Stomach (tissue), 9 donors: ENCODE data around the gene TCHH. TPM values are rescaled to one million over a fixed set of nuclear protein-coding genes. Genes with fewer than 3 reads are reported as not detected.

Source experiments
- DNase-seq, 2 donors: peaks; one replicate each; pipeline versions ENCODE4 v3.0.0 to v3.0.0-alpha.2; 2013 to 2019
- H3K27ac ChIP-seq, 5 donors: fragments of 200-600 bp in 4 of 5; sonication (generic) in 4 of 5; one replicate each; pipeline ENCODE4 v1.5.1; 2013 to 2019; ENCODE audit warnings: mild to moderate bottlenecking in 1 of 5, moderate library complexity in 1 of 5
- H3K27me3 ChIP-seq, 3 donors: fragments of 200-600 bp; sonication (generic); one replicate each; pipeline ENCODE4 v1.5.1; 2017 to 2019; ENCODE audit warnings: mixed run types in 1 of 3
- H3K36me3 ChIP-seq, 4 donors: fragments of 200-600 bp; sonication (generic); 1 replicate in 3 of 4; 2 replicates in 1 of 4; pipeline ENCODE4 v1.5.1; 2016 to 2019
- H3K4me1 ChIP-seq, 4 donors: fragments of 200-600 bp; sonication (generic); one replicate each; pipeline ENCODE4 v1.5.1; 2016 to 2019
- H3K4me3 ChIP-seq, 4 donors: fragments of 200-600 bp; sonication (generic) in 3 of 4; one replicate each; pipeline ENCODE4 v1.5.1; 2016 to 2019; ENCODE audit warnings: mild to moderate bottlenecking in 1 of 4
- H3K9me3 ChIP-seq, 4 donors: fragments of 200-600 bp; sonication (generic); one replicate each; pipeline ENCODE4 v1.5.1; 2016 to 2019
- EP300 ChIP-seq: sonication (generic); formaldehyde crosslinking; IDR thresholded peaks from one replicate; pipeline ENCODE4 v1.6.1; 2017; ENCODE audit warnings: antibody characterized with exemption
- POLR2A ChIP-seq, 4 donors: fragments of 450-650 bp; IDR thresholded peaks; one replicate each; pipeline ENCODE4 v1.6.1; 2016; ENCODE audit warnings: antibody characterized with exemption in 4 of 4, control low read depth in 2 of 4, mild to moderate bottlenecking in 1 of 4, moderate library complexity in 1 of 4
- POLR2AphosphoS5 ChIP-seq, 3 donors: sonication (generic); formaldehyde crosslinking; IDR thresholded peaks; one replicate each; pipeline ENCODE4 v1.6.1; 2016; ENCODE audit warnings: antibody characterized with exemption in 3 of 3
- WGBS, 5 donors: extraction: QIAGEN DNeasy Blood & Tissue Kit in 3 of 5; methylation state at CpG; one replicate each; pipeline versions ENCODE4 v1.1.5 to v1.1.7; 2013 to 2018; 5-methylcytosine and 5-hydroxymethylcytosine counted together
- intact Hi-C: fragments of 100-400 bp; cut with DNase I; formaldehyde crosslinking; loops from one replicate; pipeline ENCODE4 v1.15.1; 2023; ENCODE audit warnings: low total_unique reads
- polyA plus RNA-seq, 3 donors: library from polyadenylated mRNA; stranded (reverse); fragments of 200-250 nt; gene quantifications; one replicate each; pipeline ENCODE4 v1.2.3, GENCODE V29; 2013
- total RNA-seq, 5 donors: library from RNA; depleted of rRNA; stranded (reverse); fragments of >200 nt; gene quantifications; one replicate each; pipeline versions ENCODE4 v1.1.0 to v1.2.3, GENCODE V29; 2014 to 2016
- TF ChIP-seq, protein P1 (sequence below), 7 experiments: fragments of 450-650 bp in 4 of 7; fragments of 200-600 bp in 3 of 7; sonication (generic) in 3 of 7; IDR thresholded peaks; one replicate each; pipeline ENCODE4 v1.5.1; 2016 to 2019; ENCODE audit warnings: antibody characterized with exemption in 7 of 7, control low read depth in 2 of 7, mild to moderate bottlenecking in 1 of 7
- donor health status: healthy with polysubstance abuse.
- donor health status: Bipolar disorder and iron deficiency.
- donor health status: healthy.

TCHH gene
- total and polyA plus RNA-seq, 8 donors: 0.13 TPM; not detected in 7

- H3K27ac ChIP-seq: no peak overlapping the region
- intact Hi-C loops: no loop called here
- H3K9me3 ChIP-seq: no peaks in the 10 kb centered on the region
- no peak for DNase-seq
- WGBS, 5 donors: 78 to 87% (median 86%) methylated on average over 16 to 24 of the region's 24 CpGs
- TF ChIP-seq POLR2AphosphoS5 (IDR thresholded peaks at IDR 0.05): no peak
- no peak for TF ChIP-seq EP300
- TF ChIP-seq, protein P1, sequence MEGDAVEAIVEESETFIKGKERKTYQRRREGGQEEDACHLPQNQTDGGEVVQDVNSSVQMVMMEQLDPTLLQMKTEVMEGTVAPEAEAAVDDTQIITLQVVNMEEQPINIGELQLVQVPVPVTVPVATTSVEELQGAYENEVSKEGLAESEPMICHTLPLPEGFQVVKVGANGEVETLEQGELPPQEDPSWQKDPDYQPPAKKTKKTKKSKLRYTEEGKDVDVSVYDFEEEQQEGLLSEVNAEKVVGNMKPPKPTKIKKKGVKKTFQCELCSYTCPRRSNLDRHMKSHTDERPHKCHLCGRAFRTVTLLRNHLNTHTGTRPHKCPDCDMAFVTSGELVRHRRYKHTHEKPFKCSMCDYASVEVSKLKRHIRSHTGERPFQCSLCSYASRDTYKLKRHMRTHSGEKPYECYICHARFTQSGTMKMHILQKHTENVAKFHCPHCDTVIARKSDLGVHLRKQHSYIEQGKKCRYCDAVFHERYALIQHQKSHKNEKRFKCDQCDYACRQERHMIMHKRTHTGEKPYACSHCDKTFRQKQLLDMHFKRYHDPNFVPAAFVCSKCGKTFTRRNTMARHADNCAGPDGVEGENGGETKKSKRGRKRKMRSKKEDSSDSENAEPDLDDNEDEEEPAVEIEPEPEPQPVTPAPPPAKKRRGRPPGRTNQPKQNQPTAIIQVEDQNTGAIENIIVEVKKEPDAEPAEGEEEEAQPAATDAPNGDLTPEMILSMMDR (IDR thresholded peaks at IDR 0.05): no peak
- no peak for TF ChIP-seq POLR2A (IDR thresholded peaks at IDR 0.05)
- no peak overlapping the region for H3K4me3 ChIP-seq
- H3K36me3 ChIP-seq: no peaks in the 10 kb centered on the region
- no peaks in the 10 kb centered on the region for H3K4me1 ChIP-seq
- peaks cover 0 to 34% (median 0%) of the 10 kb centered on the region in 3 donors for H3K27me3 ChIP-seq
Measured at GRCh38 chr1:152078831-152079441, 36.3 kb downstream of the TCHH start.

DNA sequence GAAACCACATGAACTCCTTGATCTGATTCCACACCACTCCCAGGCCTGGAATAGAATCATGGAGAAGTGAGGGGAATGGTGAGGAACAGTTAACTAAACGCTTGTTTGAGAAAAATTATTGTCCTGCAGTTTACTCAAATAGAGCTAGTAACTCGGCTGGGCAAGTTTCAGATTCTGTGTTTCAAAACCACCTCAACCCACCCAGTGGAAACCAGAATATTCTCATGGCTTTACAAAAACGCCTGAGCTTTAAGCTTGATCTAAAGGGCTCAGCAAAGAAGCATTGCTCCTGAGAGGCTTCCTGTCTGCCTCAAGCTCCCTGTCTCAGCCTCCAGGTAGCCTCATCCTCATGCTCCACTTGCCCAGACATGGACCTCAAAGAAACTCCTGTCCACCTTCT lies 42.9 kb downstream of the TCHH start:
- H3K27me3 ChIP-seq: peaks cover 0 to 39% (median 0%) of the 10 kb centered on the region in 3 donors
- WGBS, 5 donors: 68 to 72% (median 71%) methylated on average over 3 of the region's 3 CpGs
- TF ChIP-seq EP300 (no peak), POLR2A (IDR thresholded peaks at IDR 0.05) (no peak), POLR2AphosphoS5 (IDR thresholded peaks at IDR 0.05) (no peak)
- TF ChIP-seq, protein P1 (IDR thresholded peaks at IDR 0.05): no peak
- intact Hi-C loops: no loop called here
- no peaks in the 10 kb centered on the region for H3K4me1 ChIP-seq
- no peak overlapping the region for H3K4me3 ChIP-seq
- no peaks in the 10 kb centered on the region for H3K36me3 ChIP-seq
- no peak overlapping the region for H3K27ac ChIP-seq
- no peak for DNase-seq
- no peaks in the 10 kb centered on the region for H3K9me3 ChIP-seq

GRCh38 chr1:152071123-152071522 lies 44.1 kb downstream of the TCHH start:
- H3K36me3 ChIP-seq: no peaks in the 10 kb centered on the region
- 60 to 81% (median 72%) methylated on average over 3 of the region's 3 CpGs for WGBS, 5 donors
- no peak overlapping the region for H3K27ac ChIP-seq
- no peaks in the 10 kb centered on the region for H3K9me3 ChIP-seq
- H3K4me1 ChIP-seq: no peaks in the 10 kb centered on the region
- no peak for DNase-seq
- intact Hi-C loops: no loop called here
- no peak overlapping the region for H3K4me3 ChIP-seq
- TF ChIP-seq, protein P1 (IDR thresholded peaks at IDR 0.05): no peak
- TF ChIP-seq EP300: no peak
- no peak for TF ChIP-seq POLR2A (IDR thresholded peaks at IDR 0.05)
- TF ChIP-seq POLR2AphosphoS5 (IDR thresholded peaks at IDR 0.05): no peak
- peaks cover 0 to 39% (median 0%) of the 10 kb centered on the region in 3 donors for H3K27me3 ChIP-seq

GRCh38 chr1:152067929-152068328 lies 47.3 kb downstream of the TCHH start:
- intact Hi-C loops: loop anchor here (10.0 kb wide), 1 partner anchor 377 kb away; no protein-coding TSS in a partner anchor
- no peak overlapping the region for H3K27ac ChIP-seq
- peaks cover 0 to 49% (median 0%) of the 10 kb centered on the region in 3 donors for H3K27me3 ChIP-seq

DNA sequence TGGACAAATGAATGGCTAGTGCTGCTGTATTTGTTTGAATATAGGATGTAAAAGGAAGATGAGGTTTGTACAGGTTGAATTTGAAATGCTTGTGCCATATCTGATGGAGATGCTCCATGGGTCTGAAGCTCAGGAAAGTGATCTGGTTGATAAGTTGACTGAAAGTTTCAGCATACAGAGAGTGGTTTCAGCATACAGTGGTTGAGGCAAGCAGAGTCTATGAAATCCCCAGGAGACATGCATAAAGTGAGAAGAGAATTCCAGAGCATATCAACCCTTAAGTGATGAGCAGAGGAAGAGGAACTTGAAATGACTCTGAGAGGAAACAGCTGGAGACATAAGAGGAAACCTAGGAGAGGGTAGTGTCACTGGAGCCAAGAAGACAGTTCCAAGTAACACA lies 48.1 kb downstream of the TCHH start:
- intact Hi-C loops: loop anchor here (10.0 kb wide), 1 partner anchor 378 kb away; no protein-coding TSS in a partner anchor
- Histone ChIP-seq H3K36me3 (no peaks in the 10 kb centered on the region), H3K4me1 (no peaks in the 10 kb centered on the region), H3K9me3 (no peaks in the 10 kb centered on the region), H3K27me3 (peaks cover 0 to 52% (median 0%) of the 10 kb centered on the region in 3 donors), H3K4me3 (no peak overlapping the region), H3K27ac (no peak overlapping the region)
- no peak for DNase-seq
- TF ChIP-seq POLR2AphosphoS5 (IDR thresholded peaks at IDR 0.05) (no peak), POLR2A (IDR thresholded peaks at IDR 0.05) (no peak), EP300 (no peak)
- TF ChIP-seq, protein P1 (IDR thresholded peaks at IDR 0.05): no peak

More at GRCh38 chr1:152067929-152068328, 47.3 kb downstream of the TCHH start:
- Histone ChIP-seq H3K4me3 (no peak overlapping the region), H3K4me1 (no peaks in the 10 kb centered on the region), H3K36me3 (no peaks in the 10 kb centered on the region), H3K9me3 (no peaks in the 10 kb centered on the region)
- DNase-seq: no peak
- TF ChIP-seq POLR2AphosphoS5 (IDR thresholded peaks at IDR 0.05): no peak
- TF ChIP-seq POLR2A (IDR thresholded peaks at IDR 0.05): no peak
- WGBS, 5 donors: 37 to 76% (median 56%) methylated on average over 1 of the region's 1 CpG
